ENCODE data around the gene SMARCA2.

GRCh38 chr9:2017331-2018161 is 2.4 kb downstream of the SMARCA2 start:
- no peak for TF ChIP-seq CTCF (IDR thresholded peaks at IDR 0.05)
- peak; percentile 49 to 86 for TF ChIP-seq POLR2A (IDR thresholded peaks at IDR 0.05)

Measured in adrenal gland (tissue), 5 donors.